ENCODE data around the gene NBAS.

Gene NBAS

GRCh38 chr2:15556311-15556930, 4.7 kb downstream of the NBAS start:
- TF ChIP-seq CTCF (conservative IDR thresholded peaks at IDR 0.05): no peak
- no peak overlapping the region for H3K27ac ChIP-seq

GRCh38 chr2:15555760-15556193, 5.4 kb downstream of the NBAS start:
- no peak overlapping the region for H3K27ac ChIP-seq
- TF ChIP-seq CTCF (conservative IDR thresholded peaks at IDR 0.05): no peak

DNA sequence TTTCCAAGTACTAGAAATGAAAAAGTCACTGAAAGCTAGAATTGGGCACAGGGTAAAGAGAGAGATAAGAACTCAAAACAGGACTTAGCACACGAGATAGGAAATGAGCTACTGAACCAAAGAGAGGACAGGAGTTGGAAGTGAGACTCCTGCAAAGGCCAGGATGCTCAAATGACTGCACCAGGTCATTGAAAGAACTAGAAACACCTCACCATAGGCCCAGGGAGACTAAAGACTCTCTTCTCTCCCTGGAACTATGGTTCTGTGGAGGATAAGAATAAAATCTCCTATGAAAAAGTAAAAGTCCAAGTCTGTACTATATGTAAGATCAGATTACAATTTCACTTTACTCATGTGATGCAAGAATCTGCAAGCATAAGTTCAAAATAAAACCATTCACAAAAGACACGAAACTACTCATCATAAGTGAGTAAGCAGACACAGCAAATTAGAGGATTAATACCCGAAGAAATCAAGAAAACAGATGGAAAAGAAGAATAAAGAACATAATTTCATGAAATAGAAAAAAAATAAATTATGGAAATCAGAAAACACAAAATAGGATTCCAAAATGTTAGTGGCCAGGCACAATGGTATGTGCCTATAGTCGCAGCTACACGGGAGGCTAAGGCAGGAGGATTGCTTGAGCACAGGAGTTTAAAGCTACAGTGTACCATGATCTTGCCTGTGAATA, 6.5 kb downstream of the NBAS start:
- TF ChIP-seq CTCF (conservative IDR thresholded peaks at IDR 0.05): no peak
- no peak overlapping the region for H3K27ac ChIP-seq

- H3K27ac ChIP-seq: no peak overlapping the region
- no peak for TF ChIP-seq CTCF (conservative IDR thresholded peaks at IDR 0.05)
Measured at GRCh38 chr2:15553951-15554350, 7.2 kb downstream of the NBAS start.

DNA sequence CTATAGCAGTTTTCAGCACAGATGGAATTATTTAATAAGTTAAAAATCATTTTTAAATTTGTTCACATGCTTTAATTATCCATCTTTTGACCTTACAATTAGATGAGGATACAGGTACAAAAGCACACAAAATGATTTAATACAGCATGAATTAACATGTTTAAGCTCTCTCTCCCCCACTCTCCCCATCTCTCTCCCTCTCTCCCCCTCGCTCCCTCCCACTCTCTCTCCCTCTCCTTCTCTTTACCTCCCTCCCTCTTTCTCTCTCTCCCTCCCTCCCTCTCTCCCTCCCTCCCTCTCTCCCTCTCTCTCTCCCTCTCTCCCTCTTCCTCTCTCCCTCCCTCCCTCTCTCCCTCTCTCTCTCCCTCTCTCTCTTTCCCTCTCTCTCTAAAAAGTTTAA, 7.6 kb downstream of the NBAS start:
- no peak overlapping the region for H3K27ac ChIP-seq
- TF ChIP-seq CTCF (conservative IDR thresholded peaks at IDR 0.05): no peak

DNA sequence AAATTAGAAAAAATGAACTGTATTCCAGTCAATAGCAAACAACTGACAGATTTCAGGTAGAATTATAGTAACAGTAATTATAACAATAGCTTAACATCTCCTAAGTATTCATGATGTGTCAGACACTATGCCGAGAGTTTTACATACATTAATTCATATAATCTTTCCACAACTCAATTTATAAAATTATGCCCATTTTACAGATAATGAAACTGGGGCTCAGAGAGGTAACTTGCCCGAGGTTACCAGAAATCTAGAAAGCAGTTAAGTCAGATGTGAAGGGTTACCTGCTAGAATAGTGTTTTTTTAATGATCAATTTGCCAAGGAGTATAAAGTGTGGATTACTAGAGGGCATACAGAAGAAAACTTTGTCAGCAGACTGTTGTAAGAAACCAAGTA, 12.2 kb downstream of the NBAS start:
- no peak for TF ChIP-seq CTCF (conservative IDR thresholded peaks at IDR 0.05)
- no peak overlapping the region for H3K27ac ChIP-seq

DNA sequence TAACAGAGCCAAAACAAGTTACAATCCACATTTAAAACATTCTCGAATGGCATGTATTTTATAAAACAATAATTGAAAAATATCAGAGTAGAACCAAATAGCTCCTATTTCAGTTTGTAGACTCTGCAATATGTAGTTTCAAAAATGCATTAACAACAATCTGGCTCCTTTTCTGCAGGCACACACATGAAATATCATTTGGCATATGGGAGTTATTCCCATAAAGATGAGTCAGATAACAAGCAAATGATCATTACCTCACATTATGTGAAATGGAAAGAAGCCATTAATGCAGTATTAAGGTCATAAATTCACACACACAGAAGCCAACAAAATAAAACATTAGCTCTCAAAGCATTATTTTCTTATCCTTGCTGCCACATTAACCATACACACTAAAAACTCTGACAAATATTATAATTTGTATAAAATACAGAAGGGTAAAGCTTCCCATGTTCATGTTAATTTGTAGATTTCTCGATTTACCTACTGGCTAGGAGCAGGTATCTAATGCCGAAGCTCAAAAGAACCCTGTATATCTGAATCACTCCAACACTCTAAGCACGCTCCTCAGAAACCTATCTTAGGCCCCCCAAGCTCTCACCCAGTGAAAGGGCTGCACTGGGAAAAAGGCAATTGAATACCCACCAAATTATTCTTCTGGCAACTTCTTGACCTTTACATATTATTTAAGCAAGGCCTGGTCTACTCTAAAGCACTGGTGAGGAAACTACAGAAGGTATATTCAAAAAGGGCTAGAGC, 13.8 kb downstream of the NBAS start:
- no peak for TF ChIP-seq CTCF (conservative IDR thresholded peaks at IDR 0.05)
- no peak overlapping the region for H3K27ac ChIP-seq

All from VCaP (cell line).